Loucy (cell line): Measurements from ENCODE around the gene SRD5A1.

ENCODE experiments used
- EZH2phosphoT487 ChIP-seq: fragments of 200-600 bp; IDR thresholded peaks from 2 replicates; pipeline ENCODE4 v1.6.1; 2018; ENCODE audit warnings: antibody characterized with exemption, mild to moderate bottlenecking, moderate library complexity, borderline replicate concordance
- TF ChIP-seq, protein P1 (sequence below): fragments of 200-600 bp; sonication (generic); conservative IDR thresholded peaks from 2 replicates; pipeline ENCODE4 v1.5.1; 2014; ENCODE audit warnings: mild to moderate bottlenecking, antibody characterized with exemption, low read length

DNA sequence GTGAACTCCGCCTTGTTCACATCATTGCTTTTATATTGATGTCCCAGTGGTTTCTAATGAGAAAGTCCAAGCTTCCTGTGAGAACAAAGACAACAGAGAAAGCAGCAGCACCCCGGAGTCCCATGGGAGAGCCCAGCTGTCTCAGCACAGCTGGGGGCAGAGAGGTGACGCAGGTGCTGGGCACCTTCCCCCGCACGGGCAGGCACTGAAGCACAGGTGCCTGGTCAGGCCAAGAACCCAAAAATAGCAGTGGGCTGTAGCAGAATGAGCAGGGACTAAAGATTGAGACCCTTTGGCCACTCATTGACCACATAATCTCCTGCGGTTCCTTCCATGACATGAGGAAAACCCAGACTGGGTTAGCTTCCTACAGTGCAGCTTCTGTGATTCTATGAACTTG lies 18.8 kb downstream of the SRD5A1 start:
- TF ChIP-seq, protein P1, sequence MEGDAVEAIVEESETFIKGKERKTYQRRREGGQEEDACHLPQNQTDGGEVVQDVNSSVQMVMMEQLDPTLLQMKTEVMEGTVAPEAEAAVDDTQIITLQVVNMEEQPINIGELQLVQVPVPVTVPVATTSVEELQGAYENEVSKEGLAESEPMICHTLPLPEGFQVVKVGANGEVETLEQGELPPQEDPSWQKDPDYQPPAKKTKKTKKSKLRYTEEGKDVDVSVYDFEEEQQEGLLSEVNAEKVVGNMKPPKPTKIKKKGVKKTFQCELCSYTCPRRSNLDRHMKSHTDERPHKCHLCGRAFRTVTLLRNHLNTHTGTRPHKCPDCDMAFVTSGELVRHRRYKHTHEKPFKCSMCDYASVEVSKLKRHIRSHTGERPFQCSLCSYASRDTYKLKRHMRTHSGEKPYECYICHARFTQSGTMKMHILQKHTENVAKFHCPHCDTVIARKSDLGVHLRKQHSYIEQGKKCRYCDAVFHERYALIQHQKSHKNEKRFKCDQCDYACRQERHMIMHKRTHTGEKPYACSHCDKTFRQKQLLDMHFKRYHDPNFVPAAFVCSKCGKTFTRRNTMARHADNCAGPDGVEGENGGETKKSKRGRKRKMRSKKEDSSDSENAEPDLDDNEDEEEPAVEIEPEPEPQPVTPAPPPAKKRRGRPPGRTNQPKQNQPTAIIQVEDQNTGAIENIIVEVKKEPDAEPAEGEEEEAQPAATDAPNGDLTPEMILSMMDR, result no peak
- no peak for TF ChIP-seq EZH2phosphoT487
